ENCODE measurements around the gene DGLUCY.

Gene DGLUCY

GRCh38 chr14:91231446-91231845, 117.6 kb downstream of the DGLUCY start:
- peaks cover 0 to 13% (median 0%) of the 10 kb centered on the region in 11 experiments; a peak in 6 of 22 replicates for H3K36me3 ChIP-seq
- H3K4me1 ChIP-seq: peaks cover 56 to 73% (median 64%) of the 10 kb centered on the region in 10 experiments
- no peak overlapping the region for H3K4me3 ChIP-seq
- no peaks in the 10 kb centered on the region for H3K27me3 ChIP-seq
- peaks cover 0 to 32% (median 18%) of the 10 kb centered on the region in 11 experiments; a peak in 16 of 22 replicates for H4K20me1 ChIP-seq
- H3K9ac ChIP-seq: no peak overlapping the region
- H3K27ac ChIP-seq: peak overlapping the region in 3 of 11 experiments; percentile 14 to 45 (median 35); a peak in 6 of 22 replicates
- no peak for TF ChIP-seq Cebpa-rat (IDR thresholded peaks at IDR 0.05)
- H3K9me3 ChIP-seq (replicated peaks in 1 of 11): peaks cover 0 to 30% (median 9%) of the 10 kb centered on the region in 11 experiments; a peak in 13 of 22 replicates
- peak overlapping the region in 10 of 11 experiments; percentile 5 to 97 (median 90); a peak in 18 of 22 replicates for H3K4me2 ChIP-seq

DNA sequence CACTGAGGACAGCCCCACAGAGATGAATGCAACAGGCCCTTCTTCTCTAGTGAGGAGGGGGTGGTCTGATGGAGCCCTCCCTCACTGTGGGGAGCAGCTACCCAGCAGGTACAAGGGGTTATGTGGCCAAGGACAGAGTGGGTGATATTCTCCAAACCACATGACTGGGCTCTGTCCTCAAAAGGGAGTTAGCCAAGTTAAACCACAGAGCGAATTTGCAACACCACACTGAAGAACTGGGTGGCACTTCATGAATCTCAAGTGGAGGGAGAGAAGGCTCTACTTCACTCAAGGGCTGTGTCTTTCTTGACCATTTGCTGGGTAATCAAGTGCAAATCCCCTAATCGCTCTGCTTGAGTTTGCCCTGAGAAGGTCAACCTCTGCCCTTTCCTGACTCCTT, 118.2 kb downstream of the DGLUCY start:
- H3K4me3 ChIP-seq: no peak overlapping the region
- H3K9me3 ChIP-seq (replicated peaks in 1 of 11): peaks cover 0 to 30% (median 9%) of the 10 kb centered on the region in 11 experiments; a peak in 13 of 22 replicates
- H3K36me3 ChIP-seq: peaks cover 0 to 13% (median 0%) of the 10 kb centered on the region in 11 experiments; a peak in 6 of 22 replicates
- H3K4me2 ChIP-seq: peak overlapping the region in 9 of 11 experiments; percentile 19 to 97 (median 90); a peak in 16 of 22 replicates
- H4K20me1 ChIP-seq: peaks cover 0 to 32% (median 18%) of the 10 kb centered on the region in 11 experiments; a peak in 16 of 22 replicates
- peak overlapping the region in 3 of 11 experiments; percentile 14 to 45 (median 35); a peak in 6 of 22 replicates for H3K27ac ChIP-seq
- TF ChIP-seq Cebpa-rat (IDR thresholded peaks at IDR 0.05): no peak
- peaks cover 50 to 73% (median 58%) of the 10 kb centered on the region in 10 experiments for H3K4me1 ChIP-seq
- no peaks in the 10 kb centered on the region for H3K27me3 ChIP-seq
- H3K9ac ChIP-seq: no peak overlapping the region

- no peaks in the 10 kb centered on the region for H3K27me3 ChIP-seq
- peaks cover 0 to 29% (median 18%) of the 10 kb centered on the region in 11 experiments; a peak in 16 of 22 replicates for H4K20me1 ChIP-seq
- no peak overlapping the region for H3K9ac ChIP-seq
- H3K36me3 ChIP-seq: peaks cover 0 to 13% (median 0%) of the 10 kb centered on the region in 11 experiments; a peak in 5 of 22 replicates
- no peak overlapping the region for H3K4me3 ChIP-seq
- peak overlapping the region in 8 of 11 experiments; percentile 19 to 97 (median 90); a peak in 11 of 22 replicates for H3K4me2 ChIP-seq
- peak overlapping the region in 1 of 11 experiments; percentile 14; a peak in 2 of 22 replicates for H3K27ac ChIP-seq
- peaks cover 0 to 30% (median 9%) of the 10 kb centered on the region in 11 experiments; a peak in 13 of 22 replicates for H3K9me3 ChIP-seq (replicated peaks in 1 of 11)
- no peak for TF ChIP-seq Cebpa-rat (IDR thresholded peaks at IDR 0.05)
- peaks cover 45 to 73% (median 52%) of the 10 kb centered on the region in 10 experiments for H3K4me1 ChIP-seq
Measured at GRCh38 chr14:91232603-91233002, 118.7 kb downstream of the DGLUCY start.

- H3K4me1 ChIP-seq: peaks cover 29 to 73% (median 37%) of the 10 kb centered on the region in 10 experiments
- H3K36me3 ChIP-seq: peaks cover 0 to 13% (median 0%) of the 10 kb centered on the region in 11 experiments; a peak in 5 of 22 replicates
- peaks cover 0 to 30% (median 9%) of the 10 kb centered on the region in 11 experiments; a peak in 13 of 22 replicates for H3K9me3 ChIP-seq (replicated peaks in 1 of 11)
- no peak overlapping the region for H3K4me3 ChIP-seq
- no peaks in the 10 kb centered on the region for H3K27me3 ChIP-seq
- no peak for TF ChIP-seq Cebpa-rat (IDR thresholded peaks at IDR 0.05)
- H3K4me2 ChIP-seq: peak overlapping the region in 2 of 11 experiments; percentile 26 to 87; a peak in 1 of 22 replicates
- H4K20me1 ChIP-seq: peaks cover 0 to 13% (median 5%) of the 10 kb centered on the region in 11 experiments; a peak in 15 of 22 replicates
- no peak overlapping the region for H3K9ac ChIP-seq
- H3K27ac ChIP-seq: no peak overlapping the region
Measured at GRCh38 chr14:91233936-91234790, 120.3 kb downstream of the DGLUCY start.

- H3K4me3 ChIP-seq: no peak overlapping the region
- no peak for TF ChIP-seq Cebpa-rat (IDR thresholded peaks at IDR 0.05)
Measured at GRCh38 chr14:91234791-91235114, 120.9 kb downstream of the DGLUCY start.

GRCh38 chr14:91235841-91236240, 122.0 kb downstream of the DGLUCY start:
- Histone ChIP-seq H3K36me3 (peaks cover 0 to 9% (median 0%) of the 10 kb centered on the region in 11 experiments; a peak in 5 of 22 replicates), H3K4me1 (peaks cover 12 to 61% (median 21%) of the 10 kb centered on the region in 10 experiments; a peak in 19 of 20 replicates), H3K27me3 (no peaks in the 10 kb centered on the region), H3K4me3 (no peak overlapping the region), H3K9ac (no peak overlapping the region), H3K27ac (no peak overlapping the region), H3K4me2 (no peak overlapping the region), H4K20me1 (no peaks in the 10 kb centered on the region), H3K9me3 (replicated peaks in 1 of 11) (peaks cover 0 to 38% (median 16%) of the 10 kb centered on the region in 11 experiments; a peak in 14 of 22 replicates)
- TF ChIP-seq Cebpa-rat (IDR thresholded peaks at IDR 0.05): no peak

More at GRCh38 chr14:91234791-91235114, 120.9 kb downstream of the DGLUCY start:
- peaks cover 23 to 70% (median 31%) of the 10 kb centered on the region in 10 experiments for H3K4me1 ChIP-seq
- no peak overlapping the region for H3K27ac ChIP-seq
- H3K4me2 ChIP-seq: no peak overlapping the region
- peaks cover 0 to 7% (median 0%) of the 10 kb centered on the region in 11 experiments; a peak in 3 of 22 replicates for H4K20me1 ChIP-seq
- peaks cover 0 to 13% (median 0%) of the 10 kb centered on the region in 11 experiments; a peak in 5 of 22 replicates for H3K36me3 ChIP-seq
- H3K27me3 ChIP-seq: no peaks in the 10 kb centered on the region
- no peak overlapping the region for H3K9ac ChIP-seq
- peaks cover 0 to 34% (median 13%) of the 10 kb centered on the region in 11 experiments; a peak in 13 of 22 replicates for H3K9me3 ChIP-seq (replicated peaks in 1 of 11)

GRCh38 chr14:91237219-91237618, 123.3 kb downstream of the DGLUCY start:
- Histone ChIP-seq H3K27me3 (no peaks in the 10 kb centered on the region), H3K4me2 (peak overlapping the region in 3 of 11 experiments; percentile 69 to 85 (median 84); a peak in 6 of 22 replicates), H3K9ac (no peak overlapping the region), H4K20me1 (no peaks in the 10 kb centered on the region), H3K4me3 (no peak overlapping the region), H3K27ac (no peak overlapping the region), H3K36me3 (no peaks in the 10 kb centered on the region; a peak in 1 of 22 replicates), H3K9me3 (replicated peaks in 1 of 11) (peaks cover 0 to 28% (median 10%) of the 10 kb centered on the region in 11 experiments; a peak in 10 of 22 replicates), H3K4me1 (peaks cover 14 to 61% (median 21%) of the 10 kb centered on the region in 10 experiments)
- TF ChIP-seq Cebpa-rat (IDR thresholded peaks at IDR 0.05): no peak

DNA sequence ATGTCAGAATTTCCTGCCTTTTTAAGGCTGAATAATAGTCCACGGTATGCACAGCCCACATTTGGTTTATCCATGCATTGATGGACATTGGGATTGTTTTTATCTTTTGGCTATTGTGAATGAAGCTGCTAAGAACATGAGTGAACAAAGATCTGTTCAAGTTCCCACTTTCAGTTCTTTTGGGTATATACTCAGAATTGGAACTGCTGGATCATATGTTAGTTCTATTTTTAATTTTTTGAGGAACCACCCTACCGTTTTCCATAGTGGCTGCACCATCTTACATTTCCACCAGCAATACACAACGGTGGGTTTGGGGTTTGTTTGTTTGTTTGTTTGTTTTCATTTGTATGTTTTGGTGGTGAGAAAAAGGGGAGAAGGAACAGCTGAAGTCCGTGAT, 124.2 kb downstream of the DGLUCY start:
- H4K20me1 ChIP-seq: no peaks in the 10 kb centered on the region
- peak overlapping the region in 5 of 11 experiments; percentile 1 to 85 (median 69); a peak in 7 of 22 replicates for H3K4me2 ChIP-seq
- H3K27me3 ChIP-seq: no peaks in the 10 kb centered on the region
- no peak overlapping the region; a peak in 1 of 22 replicates for H3K27ac ChIP-seq
- H3K9ac ChIP-seq: no peak overlapping the region
- peaks cover 22 to 61% (median 25%) of the 10 kb centered on the region in 10 experiments for H3K4me1 ChIP-seq
- no peaks in the 10 kb centered on the region; a peak in 1 of 22 replicates for H3K36me3 ChIP-seq
- no peak for TF ChIP-seq Cebpa-rat (IDR thresholded peaks at IDR 0.05)
- H3K4me3 ChIP-seq: no peak overlapping the region
- peaks cover 0 to 25% (median 10%) of the 10 kb centered on the region in 11 experiments; a peak in 10 of 22 replicates for H3K9me3 ChIP-seq (replicated peaks in 1 of 11)
